Ovary (tissue), 3 donors: Measurements from ENCODE around the gene TRAF2.

Experiments used
- EP300 ChIP-seq: sonication (generic); formaldehyde crosslinking; IDR thresholded peaks from one replicate; pipeline ENCODE4 v1.6.1; 2017; ENCODE audit warnings: antibody characterized with exemption
- POLR2A ChIP-seq: fragments of 450-650 bp; IDR thresholded peaks from one replicate; pipeline ENCODE4 v1.6.1; 2017; ENCODE audit warnings: antibody characterized with exemption, mild to moderate bottlenecking, moderate library complexity
- TF ChIP-seq, protein P1 (sequence below), 3 donors: fragments of 450-650 bp in 2 of 3; fragments of 200-600 bp in 1 of 3; IDR thresholded peaks; one replicate each; pipeline versions ENCODE4 v1.5.1 to v1.8.0; 2016 to 2022; ENCODE audit warnings: antibody characterized with exemption in 3 of 3, mild to moderate bottlenecking in 1 of 3
- donor health status: DM: no; HTN: no; CAD: no.

DNA sequence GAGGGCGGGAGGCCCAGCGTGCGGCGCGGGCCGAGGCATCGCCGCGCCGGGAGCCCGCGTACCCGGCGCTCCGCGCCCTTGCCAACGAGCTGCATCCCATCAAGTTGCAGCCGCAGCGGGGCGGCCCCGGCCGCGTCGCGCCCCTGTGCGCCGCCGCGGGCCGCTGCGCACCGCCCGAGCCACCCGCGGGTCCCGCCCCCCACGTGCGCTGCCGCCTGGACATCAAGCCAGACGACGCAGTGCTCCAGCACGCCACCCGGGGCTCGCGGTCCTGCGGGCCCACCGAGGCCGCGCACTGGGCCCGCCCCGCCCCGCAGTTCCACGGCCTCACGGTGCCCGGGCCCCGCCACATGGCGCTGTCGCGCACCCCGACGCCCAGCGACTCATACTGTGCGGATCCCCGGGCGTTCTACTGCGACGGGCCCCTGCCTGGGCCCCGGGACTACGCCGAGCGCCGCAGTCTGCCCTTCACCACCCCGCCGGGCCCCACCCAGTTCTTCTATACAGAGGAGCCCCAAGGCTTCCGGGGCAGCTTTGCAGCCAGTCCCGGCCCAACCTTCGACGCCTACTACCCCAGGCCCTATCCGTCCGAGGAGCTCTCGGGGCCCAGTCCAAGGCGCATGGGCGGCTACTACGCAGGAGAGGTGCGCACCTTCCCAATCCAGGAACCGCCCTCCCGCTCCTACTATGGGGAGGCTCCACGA is 41.4 kb upstream of the TRAF2 start:
- TF ChIP-seq, protein P1, sequence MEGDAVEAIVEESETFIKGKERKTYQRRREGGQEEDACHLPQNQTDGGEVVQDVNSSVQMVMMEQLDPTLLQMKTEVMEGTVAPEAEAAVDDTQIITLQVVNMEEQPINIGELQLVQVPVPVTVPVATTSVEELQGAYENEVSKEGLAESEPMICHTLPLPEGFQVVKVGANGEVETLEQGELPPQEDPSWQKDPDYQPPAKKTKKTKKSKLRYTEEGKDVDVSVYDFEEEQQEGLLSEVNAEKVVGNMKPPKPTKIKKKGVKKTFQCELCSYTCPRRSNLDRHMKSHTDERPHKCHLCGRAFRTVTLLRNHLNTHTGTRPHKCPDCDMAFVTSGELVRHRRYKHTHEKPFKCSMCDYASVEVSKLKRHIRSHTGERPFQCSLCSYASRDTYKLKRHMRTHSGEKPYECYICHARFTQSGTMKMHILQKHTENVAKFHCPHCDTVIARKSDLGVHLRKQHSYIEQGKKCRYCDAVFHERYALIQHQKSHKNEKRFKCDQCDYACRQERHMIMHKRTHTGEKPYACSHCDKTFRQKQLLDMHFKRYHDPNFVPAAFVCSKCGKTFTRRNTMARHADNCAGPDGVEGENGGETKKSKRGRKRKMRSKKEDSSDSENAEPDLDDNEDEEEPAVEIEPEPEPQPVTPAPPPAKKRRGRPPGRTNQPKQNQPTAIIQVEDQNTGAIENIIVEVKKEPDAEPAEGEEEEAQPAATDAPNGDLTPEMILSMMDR (IDR thresholded peaks at IDR 0.05) = no peak
- TF ChIP-seq POLR2A (no peak), EP300 (no peak)
